ENCODE measurements around the gene PLEKHG2.

The PLEKHG2 gene

GRCh38 chr19:39419003-39419402 lies 6.5 kb downstream of the PLEKHG2 start:
- DNase-seq: no peak

DNA sequence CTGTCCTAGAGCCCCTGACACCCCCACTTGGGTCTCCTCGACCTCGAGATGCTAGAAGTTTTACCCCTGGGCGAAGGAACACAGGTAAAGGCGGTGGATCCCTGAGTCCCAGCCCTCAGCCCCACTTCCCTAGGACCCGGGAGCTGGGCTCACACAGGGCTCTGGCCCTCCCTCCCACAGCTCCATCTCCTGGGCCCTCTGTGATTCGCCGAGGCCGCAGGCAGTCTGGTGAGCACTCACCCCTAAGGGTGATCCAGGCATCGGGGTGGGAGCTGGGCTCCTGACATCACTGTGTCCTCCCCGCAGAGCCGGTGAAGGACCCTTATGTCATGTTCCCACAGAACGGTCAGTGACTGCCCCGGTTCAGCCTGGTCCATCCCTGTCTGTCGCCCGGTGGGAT lies 8.3 kb downstream of the PLEKHG2 start:
- DNase-seq: no peak

- DNase-seq: no peak
These were observed 9.6 kb downstream of the PLEKHG2 start for GRCh38 chr19:39422020-39422419.

- DNase-seq: no peak
These were observed 11.0 kb downstream of the PLEKHG2 start for GRCh38 chr19:39423258-39424086.

GRCh38 chr19:39424934-39425333 lies 12.5 kb downstream of the PLEKHG2 start:
- no peak for DNase-seq

DNA sequence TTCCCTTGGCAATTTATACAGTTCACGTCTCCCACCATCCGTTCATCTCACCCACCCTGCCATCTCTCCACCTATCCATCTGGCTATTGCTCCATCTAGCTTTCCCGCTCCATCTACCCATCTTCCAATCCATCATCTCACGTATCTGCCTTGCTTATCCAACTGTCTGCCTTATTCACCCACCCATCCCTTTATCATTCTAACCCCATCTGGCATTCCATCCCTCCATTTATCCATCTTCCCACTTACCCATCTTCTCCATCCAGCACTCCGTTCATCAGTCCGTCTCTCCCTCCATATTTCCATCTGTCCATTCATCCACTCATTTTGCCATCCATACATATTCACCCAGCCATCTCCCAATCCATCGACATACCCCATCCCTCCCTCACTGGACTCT lies 13.3 kb downstream of the PLEKHG2 start:
- no peak for DNase-seq

- no peak for DNase-seq
These were observed 13.7 kb downstream of the PLEKHG2 start for GRCh38 chr19:39426170-39426569.

DNA sequence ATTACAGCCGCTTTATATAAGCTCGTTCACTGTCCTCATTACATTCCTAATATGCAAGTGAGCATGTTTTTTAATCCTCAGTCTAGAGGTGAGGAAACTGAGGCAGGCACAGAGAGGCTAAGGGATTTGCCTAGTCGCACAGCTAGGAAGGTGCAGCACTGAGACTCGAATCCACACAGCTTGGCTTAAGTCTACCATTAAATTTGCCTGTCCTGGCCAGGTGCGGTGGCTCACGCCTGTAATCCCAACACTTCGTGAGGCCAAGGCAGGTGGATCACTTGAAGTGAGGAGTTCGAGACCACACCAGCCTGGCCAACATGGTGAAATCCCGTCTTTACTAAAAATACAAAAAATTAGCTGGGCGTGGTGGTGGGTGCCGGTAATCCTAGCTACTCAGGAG lies 15.2 kb downstream of the PLEKHG2 start:
- DNase-seq: no peak

- peak; percentile 82 for DNase-seq
These were observed 16.0 kb downstream of the PLEKHG2 start for GRCh38 chr19:39428283-39429112.

DNA sequence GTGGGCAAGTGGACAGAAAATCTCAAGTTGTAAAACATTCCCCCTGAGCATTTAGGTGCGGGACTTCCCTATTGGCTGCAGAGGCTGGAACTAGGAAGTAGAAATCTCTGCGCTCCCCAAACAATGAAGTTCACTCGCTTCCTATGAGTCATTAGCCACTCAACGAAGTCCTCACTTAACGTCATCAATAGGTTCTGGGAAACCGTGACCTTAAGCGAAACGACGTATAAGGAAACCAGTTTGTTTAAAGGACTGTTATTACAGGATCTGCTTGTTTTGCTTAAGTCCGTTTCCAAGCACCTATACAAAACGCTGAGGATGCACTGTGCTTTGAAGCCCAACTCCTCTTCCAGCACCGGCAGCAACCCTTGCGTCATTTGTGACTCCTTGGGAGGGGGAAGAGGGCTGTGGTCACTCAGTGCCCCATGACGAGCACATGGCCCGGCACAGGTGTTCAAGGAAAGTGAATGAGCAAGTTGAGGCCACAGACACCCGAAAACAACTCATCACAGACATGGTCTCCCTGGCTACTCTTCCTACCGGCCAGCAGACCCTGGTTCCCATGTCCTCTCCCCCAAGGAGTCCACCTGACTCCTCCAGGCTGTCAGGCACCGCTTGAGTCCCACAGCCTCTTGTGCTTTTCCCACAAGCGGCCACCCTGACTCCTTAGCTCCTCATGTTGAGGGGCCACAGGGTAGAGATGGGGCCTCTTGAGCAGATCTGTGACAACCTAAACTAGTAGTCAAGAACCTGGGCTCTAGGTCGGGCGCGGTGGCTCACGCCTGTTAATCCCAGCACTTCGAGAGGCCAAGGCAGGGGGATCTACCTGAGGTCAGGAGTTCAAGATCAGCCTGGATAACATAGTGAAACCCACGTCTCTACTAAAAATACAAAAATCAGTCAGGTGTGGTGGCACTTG lies 18.5 kb downstream of the PLEKHG2 start:
- no peak for DNase-seq

DNA sequence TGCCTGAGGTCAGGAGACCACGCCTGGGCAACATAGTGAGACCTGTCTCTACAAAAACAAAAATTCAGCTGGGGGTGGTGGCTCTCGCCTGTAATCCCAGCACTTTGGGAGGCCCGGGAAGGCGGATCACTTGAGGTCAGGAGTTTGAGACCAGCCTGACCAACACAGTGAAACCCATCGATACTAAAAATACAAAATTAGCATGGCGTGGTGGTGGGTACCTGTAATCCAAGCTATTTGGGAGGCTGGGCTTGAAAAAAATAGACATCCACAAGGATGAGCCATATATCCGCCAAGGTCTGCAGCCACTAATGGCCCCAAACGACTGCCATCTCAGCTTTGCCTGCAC lies 20.2 kb downstream of the PLEKHG2 start:
- no peak for DNase-seq

- no peak for DNase-seq
These were observed 21.1 kb downstream of the PLEKHG2 start for GRCh38 chr19:39433480-39434079.

DNA sequence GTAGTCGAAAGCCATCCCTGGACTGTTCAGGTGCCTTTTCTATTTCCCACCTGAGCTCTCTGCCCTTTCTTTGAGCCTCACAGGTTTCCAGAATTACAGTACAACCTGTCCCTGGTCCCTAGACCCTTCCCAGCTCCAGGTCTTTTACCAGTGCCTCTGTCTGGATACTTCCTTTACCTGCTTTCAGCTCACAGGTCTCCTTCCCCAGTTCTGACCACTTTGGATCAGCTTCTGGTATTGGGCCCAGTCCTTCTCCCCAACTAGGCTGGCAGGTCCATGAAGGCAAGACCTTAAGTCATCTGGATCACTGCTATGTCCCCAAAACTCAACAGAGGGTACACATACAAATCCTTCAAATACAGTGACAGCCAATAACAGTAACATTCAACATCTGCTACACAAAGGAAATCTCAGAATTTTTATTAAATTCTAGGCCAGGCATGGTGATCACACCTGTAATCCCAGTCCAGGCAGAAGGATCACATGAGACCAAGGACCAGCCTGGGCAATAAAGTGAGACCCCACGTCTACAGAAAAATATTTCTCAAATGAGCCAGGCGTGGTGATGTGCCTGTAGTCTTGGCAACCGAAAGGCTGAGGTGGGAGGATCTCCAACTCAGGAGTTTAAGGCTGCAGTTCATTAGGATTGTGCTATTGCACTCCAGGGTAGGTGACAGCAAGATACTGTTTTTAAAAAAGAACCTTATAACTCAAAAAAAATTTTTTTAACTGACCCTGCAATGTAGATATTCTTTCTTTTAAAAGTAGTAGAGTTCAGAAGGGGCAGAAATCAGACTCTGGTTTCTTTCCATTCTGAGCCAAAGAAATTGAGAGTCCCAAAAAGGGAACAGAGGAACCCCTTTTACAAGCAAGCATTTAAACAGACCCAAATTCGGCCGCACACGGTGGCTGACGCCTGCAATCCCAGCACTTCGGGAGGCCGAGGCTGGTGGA lies 21.9 kb downstream of the PLEKHG2 start:
- DNase-seq: no peak

DNA sequence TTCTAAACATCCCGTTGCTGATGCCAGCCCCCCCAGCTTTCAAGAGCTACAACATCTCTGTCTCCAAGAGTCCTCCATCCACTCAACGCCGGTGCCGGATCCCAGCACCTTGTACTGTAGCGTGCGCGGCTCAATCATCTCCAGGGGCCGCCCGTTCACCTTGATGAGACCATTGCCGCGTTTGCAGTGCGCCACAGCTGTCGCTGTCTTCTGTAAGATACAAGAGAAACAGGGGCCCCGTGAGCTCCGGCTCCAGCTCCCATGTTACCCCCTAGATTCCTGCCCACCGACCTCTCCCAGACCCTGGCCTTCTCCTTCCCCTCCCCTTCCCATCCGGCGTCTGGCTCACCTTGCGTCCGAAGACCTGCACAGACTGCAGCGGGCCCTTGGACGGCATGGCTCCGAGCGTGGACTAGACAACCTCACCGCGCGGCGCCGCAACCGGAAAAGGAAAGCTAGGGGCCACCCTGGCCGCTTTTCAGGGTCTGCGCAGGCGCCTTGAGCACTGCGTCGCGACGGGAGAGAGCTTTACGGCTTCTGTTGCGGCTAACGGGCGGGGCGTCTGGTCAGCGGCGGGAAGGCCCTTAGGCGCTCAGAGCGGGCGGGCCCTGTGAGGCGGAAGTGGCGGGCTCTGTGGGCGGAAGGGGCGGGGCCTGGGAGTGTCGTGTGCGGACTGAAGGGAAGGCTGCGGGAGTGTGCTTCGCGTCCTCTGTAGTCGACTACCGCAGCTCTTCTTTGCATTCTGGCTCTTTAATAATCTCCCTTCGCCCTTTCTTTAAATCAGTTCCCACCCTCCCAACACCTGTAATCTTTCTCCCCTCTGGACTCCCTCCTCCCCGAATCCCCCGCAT lies 23.3 kb downstream of the PLEKHG2 start, which contains the start of gene RPS16:
TSS of gene RPS16 (minus strand) at position 451 of the 851 bp plus-strand sequence. CDS start at position 397, 54 bp downstream.
- DNase-seq: peak; percentile 84

- DNase-seq: no peak
These were observed 23.9 kb downstream of the PLEKHG2 start for GRCh38 chr19:39436350-39436716.

GRCh38 chr19:39438270-39438934 lies 25.9 kb downstream of the PLEKHG2 start:
- no peak for DNase-seq

DNA sequence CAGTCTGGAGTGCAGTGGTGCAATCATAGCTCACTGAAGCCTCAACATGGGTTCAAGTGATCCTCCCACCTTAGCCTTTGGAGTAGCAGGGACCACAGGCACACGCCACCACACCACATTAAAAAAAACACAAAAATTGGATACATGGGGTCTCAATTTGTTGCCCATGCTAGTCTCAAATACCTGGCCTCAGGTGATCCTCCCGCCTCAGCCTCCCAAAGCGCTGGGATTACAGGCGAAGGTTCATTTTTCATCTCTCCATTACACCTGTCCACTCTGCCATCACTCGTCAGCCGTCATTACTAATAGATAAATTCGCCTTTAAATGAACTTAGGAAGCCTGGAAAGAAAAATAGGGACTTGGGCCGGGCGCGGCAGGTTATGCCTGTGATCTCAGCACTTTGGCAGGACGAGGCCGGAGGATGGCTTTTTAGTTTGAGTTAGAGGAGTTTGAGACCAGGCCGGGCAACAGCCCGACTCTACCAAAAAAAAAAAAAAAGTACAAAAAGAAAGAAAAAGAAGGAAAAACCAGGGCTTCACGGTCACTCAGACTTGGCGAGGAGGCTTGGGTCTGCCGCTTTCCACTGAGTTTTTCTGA lies 32.2 kb downstream of the PLEKHG2 start:
- DNase-seq: no peak

DNA sequence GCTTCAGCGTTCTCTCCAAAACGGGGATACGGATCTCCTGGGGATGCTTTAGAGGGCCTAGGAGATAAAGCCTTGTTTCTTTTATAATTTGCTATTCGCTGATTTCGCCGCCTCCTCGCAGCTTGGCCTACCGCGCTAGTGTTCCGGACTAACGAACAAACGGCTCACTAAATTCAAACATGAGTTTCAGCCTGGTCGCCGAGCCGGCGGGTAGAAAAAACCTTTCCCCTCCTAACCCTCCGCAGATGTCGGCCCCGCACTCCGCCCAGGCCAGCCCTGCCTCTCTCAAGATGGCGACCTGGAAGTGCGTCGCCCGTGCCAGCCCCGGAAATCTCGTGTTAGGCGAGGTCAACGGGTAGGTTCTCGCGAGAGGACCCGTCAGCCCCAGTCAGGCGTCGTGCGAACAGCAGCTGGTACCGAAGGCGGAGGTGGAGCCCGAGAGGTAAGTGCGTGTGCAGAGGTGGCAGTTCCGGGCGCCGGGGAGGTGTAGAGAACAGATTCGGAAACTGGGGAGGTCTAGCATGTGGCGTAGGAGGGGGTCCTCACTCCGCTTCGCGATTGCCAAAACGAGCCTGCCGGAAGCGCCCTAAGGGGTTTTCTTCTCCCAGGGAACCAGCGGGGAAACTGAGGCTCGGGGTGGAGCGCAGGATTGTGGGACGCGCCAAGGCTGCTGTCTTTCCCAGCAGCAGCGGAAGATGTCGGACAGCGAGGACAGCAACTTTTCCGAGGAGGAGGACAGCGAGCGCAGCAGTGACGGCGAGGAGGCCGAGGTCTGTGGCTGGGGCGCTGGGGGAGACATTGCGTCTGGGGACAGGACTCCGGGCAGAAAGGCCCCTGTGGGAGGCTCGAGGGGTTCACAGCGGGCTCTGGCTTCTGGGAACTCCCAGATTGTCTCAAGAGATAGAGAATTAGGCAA lies 33.0 kb downstream of the PLEKHG2 start, which contains the start of gene SUPT5H:
TSS of gene SUPT5H (plus strand) at position 387 of the 916 bp plus-strand sequence. CDS start at position 696, 309 bp downstream.
- DNase-seq: peak; percentile 87
